ENCODE data around the gene PIP5K1C. TPM values are rescaled to one million over a fixed set of nuclear protein-coding genes. Genes with fewer than 3 reads are reported as not detected.
"Not testable (repeated sequence)": the region's sequence is repeated elsewhere in the genome, so short reads cannot be mapped to it uniquely, and the experiment has no call there.

PIP5K1C gene
- total RNA-seq, 1 donor from 2014 or later, result 15.1 TPM

DNA sequence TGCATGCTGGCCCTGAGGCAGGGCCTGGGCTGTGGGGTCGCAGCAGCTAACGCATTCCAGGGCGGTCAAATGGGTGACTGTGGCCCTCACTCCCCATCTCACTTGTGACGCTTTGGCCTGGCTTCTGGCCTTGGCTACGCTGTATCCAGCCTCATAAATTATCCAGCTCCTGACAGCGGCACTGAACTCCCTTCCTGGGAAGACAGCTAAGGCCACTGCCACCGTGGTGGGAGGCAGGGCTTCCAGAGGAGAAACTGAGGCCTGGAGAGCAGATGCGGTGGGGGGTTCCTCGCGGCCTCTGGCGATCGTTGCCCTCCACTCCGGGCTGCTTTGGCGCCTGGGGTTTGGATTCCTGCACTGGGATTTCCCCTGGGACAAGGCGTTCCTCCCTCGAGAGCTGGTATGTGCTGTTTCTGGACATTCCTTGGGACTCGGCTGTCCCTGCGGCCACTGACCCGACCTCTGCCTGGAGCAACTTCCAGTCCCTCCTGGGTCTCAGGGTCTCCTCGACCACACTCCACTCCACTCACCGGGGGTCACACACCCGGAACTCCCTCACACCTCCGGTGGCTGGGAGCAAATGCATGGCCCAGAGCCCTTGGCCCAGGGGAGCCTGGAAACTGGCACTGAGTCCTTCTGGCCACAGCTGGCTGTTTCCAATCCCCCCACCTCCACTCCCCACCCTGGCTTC lies 97.0 kb downstream of the PIP5K1C start:
- FAIRE-seq, result no peak
- DNase-seq (ENCODE audit: low spot score in 2 of 2), result no peak

DNA sequence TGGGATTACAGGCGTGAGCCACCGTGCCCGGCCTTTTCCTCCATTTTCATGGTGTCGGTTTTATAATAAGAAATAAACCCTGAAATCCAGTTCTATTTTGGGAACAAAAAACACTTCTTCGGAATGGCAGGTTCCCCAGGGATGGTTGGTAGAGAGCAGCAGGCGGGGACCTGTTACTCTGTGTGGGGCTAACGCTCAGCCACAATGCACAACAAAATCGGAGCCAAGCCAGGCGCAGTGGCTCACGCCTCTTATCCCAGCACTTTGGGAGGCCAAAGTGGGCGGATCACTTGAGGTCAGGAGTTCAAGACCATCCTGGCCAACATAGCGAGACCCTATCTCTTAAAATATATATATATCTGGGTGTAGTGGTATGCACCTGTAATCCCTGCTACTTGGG lies 99.2 kb downstream of the PIP5K1C start:
- DNase-seq (ENCODE audit: low spot score in 2 of 2) (no peak), FAIRE-seq (no peak)

DNA sequence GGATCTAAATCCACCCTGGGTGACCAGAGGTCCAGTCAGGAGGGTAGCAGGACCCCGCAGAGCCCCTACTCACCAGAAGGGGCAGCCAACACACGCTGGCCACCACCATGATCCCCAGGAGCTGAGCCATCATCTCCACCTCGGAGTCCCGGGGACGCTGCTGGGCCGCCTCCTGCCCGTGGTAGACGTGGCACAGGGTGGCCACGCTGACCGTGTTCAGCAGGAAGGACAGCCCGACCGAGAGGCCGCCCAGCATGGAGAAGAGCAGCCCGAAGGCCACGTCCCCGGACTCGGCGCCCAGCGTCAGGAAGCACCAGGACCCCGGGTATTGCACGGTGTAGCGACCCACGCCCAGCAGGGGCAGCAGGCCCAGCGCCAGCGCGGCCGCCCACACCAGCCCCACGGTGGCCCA lies 100.5 kb downstream of the PIP5K1C start:
- no peak for FAIRE-seq
- no peak for DNase-seq (ENCODE audit: low spot score in 2 of 2)

DNA sequence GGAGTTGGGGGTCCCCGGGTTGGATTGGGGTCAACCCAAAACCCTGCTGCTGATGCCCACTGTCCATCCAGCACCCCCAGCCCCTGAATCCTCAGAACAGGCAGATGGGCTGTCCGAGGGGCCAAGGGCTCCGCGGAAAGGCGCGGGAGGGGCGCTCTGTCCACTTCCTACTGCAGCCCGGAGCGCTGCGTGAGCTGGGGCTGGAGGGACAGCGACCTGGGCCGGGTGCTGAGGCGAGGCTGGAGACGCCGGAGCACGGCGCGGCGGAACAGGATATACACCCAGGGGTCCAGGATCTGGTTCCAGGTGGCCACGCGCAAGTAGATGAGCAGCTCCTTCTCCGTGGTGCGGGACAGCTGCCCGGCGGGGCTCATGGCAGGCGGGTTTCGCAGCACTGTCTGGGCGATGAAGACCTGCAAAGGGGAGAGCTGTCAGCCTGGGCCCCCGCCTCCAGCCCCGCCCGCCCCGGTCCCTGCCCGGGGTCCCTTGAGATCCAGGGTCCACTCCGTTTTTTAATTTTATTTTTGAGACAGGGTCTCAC lies 104.7 kb downstream of the PIP5K1C start:
- no peak for FAIRE-seq

DNA sequence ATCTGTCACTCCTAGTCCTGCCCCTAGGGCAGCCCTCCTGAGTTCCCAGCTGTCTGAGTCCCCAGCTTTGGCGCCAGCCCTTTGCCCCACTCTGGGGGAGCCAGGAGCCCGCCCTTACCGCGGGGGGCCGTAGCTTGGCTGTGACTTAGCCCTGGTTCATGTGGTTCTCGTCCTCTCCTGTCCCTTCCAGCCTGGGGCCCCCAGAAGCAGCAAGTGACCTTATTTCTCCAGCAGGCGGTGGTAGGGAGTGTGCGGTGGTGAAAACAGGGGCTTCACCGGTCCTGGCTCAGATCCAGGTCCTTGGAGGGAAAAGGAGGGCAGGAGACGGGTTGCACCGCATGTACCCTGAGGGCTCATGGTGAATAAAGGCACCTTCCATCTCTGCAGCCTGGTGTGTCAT lies 107.1 kb downstream of the PIP5K1C start:
- FAIRE-seq, result no peak
- no peak for DNase-seq (ENCODE audit: low spot score in 2 of 2)

More for the DNA sequence above, 104.7 kb downstream of the PIP5K1C start:
- DNase-seq (ENCODE audit: low spot score in 2 of 2), result no peak

DNA sequence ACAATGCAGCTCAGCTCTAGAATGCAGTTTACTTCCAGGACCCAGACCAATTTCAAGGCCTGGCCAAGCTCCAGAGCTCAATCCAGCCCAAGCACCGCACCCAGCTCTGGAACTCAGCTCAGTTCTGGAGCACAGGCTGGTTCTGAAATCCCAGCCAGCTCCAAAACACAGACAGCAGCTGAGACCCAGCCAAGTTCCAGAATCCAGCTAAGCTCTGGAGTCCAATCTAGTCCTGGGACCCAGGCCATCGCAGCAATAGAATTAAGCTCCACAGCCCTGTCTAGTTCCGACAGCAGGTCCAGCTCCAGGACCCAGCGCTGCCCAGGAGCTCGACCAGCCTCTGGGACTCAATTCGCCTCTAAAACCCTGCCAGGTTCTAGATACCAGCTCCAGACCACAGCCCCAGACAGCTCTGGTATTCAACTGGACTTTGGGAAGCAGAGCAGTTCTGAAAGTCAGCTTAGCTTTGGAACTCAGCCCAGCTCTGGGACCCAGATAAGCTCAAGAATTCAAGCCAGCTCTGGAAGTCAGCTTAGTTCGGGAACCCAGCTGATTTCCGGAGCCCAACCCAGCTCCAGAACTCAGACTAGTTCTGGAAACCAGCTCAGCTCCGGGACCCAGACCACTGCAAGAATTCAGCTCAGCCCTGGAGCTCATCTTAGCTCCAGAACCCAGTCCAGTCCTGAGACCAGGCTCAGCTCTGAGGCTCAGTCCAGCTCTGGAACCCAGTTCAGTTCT lies 108.2 kb downstream of the PIP5K1C start:
- no peak for FAIRE-seq
- no peak for DNase-seq (ENCODE audit: low spot score in 2 of 2)

DNA sequence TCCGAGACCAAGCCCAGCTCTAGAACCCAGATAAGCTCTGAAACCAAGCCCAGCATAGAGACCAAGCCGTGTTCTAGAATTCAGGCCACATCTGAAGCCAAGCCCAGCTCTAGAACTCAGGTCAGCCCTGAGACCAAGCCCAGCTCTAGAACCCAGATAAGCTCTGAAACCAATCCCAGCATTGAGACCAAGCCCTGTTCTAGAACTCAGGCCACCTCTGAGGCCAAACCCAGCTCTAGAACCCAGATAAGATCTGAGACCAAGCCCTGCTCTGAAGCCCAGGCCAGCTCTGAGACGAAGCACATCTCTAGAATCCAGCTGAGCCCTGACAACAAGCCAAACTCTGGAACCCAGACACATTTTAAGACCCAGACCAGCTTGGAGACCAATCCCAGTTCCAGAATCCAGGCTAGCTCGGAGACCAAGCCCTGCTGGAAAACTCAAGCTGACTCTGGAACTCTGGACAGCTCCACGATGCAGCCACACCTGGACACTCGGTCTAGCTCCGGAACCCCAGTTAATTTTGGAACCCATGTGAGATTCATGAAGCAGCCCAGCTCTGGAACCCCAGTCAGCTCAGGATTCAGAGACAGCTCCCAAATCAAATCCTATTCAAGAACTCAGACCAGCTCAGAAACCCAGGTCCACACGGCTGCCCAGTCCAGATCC lies 109.1 kb downstream of the PIP5K1C start:
- DNase-seq (ENCODE audit: low spot score in 2 of 2), result no peak
- FAIRE-seq, result no peak

DNA sequence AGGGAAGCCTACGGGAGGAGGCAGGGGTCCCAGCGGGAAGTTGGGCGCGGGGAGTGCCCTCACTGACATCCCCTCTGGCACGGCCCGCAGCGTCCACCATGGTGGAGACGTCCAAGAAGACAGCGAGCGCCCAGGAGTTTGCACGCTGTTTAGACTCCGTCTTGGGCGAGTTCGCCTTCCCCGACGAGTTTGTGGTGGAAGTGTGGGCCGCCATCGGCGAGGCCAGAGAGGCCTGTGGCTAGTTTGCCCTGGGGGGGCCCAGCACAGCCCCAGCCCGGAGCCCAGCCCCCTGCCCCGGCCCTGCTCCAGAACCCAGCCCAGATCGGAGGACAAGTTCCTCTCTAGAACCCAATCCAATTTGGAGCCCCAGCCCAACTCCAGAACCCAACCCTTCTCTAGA lies 110.3 kb downstream of the PIP5K1C start:
- DNase-seq (ENCODE audit: low spot score in 2 of 2), result no peak
- no peak for FAIRE-seq

DNA sequence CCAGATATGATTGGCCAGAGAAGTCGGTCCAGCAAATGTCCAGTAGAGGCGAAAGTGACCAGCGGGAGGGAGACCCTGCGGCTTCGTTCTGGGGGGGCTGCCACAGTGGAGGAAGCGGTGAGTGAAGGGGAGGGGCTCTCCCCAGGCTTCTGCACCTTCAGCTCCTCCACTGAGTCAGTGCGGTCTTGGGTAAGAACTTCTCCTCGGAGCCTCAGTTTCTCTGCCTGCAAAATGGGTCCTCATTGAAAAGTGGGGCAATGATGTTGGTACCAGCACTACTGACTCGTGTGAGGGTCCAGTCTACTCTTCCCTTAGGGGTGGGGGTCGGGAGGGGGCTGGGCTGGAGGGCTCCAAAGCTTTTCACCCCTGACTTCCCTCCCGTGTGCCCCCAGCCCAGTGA lies 110.8 kb downstream of the PIP5K1C start:
- FAIRE-seq (no peak), DNase-seq (ENCODE audit: low spot score in 2 of 2) (no peak)

DNA sequence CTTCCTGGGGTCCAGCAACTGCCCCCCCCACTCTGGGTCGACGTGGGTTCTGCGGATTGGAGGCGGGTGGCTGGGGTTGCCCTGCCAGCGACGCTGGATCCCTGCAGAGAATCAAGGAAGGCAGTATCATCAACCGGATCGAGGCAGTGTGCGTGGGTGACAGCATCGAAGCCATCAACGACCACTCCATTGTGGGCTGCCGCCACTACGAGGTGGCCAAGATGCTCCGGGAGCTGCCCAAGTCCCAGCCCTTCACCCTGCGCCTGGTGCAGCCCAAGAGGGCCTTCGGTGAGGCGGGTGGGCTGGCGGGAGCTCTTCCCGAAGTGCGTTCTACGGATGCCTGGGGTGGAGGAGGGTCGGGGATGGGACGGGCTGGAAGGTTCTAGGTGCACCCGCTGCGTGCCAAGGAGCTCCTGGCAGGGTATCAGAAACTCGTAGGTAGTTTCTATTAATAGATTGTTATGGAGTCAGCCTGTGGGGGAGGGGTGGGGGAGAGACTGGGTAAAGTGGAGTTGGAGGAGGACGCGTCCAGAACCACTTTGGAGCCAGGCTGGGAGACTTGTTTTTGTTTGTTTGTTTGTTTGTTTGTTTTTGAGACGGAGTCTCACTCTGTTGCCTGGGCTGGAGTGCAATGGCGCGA lies 113.4 kb downstream of the PIP5K1C start:
- FAIRE-seq (no peak), DNase-seq (ENCODE audit: low spot score in 2 of 2) (no peak)

DNA sequence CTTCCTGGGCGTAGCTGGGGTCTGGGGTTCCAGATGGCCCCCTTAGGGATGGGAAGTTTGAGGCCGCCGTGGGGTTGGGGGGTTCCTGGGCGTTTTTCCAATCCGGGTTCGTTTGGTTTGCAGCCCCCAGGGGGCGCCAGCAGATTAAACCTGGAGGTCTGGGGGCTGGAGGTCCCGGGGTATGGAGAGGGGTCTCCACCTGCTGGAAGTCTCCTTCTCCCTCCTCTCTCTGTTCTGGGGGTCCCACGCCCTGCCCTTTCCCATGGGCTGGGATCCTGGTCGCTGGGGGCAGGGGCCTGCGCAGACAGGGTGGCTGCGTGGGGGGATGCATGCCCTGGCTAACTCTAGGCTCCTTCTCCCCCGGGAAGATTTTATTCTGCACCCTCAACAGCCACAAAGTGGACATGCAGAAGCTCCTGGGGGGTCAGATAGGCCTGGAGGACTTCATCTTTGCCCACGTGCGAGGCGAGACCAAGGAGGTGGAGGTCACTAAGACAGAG lies 114.1 kb downstream of the PIP5K1C start:
- FAIRE-seq, result no peak
- DNase-seq (ENCODE audit: low spot score in 2 of 2), result no peak

DNA sequence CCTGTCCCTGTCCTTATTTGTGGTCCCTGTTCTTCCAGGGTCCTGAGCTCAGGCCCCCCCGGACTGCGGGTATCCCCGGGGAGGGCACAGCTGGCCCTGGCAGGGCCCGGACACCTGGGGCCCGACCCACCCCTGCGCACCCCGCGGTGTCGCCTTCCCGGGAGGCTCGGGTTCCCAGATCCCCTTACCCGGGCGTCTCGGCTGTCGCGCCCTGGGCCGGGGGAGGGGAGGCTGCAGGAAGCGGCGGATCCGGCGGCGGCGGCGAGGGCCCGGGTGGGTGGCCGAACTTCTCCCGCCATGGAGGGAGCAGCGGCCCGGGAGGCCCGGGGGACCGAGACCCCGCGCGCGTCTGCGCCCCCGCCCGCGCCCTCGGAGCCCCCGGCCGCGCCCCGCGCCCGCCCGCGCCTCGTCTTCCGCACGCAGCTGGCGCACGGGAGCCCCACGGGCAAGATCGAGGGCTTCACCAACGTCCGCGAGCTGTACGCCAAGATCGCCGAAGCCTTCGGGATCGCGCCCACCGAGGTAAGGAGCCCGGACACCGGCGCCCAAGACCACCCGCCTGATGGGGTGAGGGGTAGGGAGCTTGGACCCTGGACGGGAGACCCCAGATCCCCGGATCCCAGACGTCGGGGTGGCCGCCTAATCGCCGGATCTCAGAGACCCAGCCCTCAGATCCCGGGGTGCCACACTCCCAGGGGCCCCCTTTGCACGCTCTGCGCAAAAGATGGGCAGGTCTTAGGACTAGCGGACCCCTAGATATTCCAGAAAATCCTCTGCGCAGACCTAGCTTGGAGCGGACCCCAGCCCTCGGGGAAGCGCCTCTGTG lies 114.8 kb downstream of the PIP5K1C start, which contains the start of gene GIPC3:
Gene GIPC3 (plus strand): TSS at position 178 of the 826 bp plus-strand sequence. CDS start 120 bp downstream, at position 298.
- DNase-seq (ENCODE audit: low spot score in 2 of 2) (no peak), FAIRE-seq (no peak)

DNA sequence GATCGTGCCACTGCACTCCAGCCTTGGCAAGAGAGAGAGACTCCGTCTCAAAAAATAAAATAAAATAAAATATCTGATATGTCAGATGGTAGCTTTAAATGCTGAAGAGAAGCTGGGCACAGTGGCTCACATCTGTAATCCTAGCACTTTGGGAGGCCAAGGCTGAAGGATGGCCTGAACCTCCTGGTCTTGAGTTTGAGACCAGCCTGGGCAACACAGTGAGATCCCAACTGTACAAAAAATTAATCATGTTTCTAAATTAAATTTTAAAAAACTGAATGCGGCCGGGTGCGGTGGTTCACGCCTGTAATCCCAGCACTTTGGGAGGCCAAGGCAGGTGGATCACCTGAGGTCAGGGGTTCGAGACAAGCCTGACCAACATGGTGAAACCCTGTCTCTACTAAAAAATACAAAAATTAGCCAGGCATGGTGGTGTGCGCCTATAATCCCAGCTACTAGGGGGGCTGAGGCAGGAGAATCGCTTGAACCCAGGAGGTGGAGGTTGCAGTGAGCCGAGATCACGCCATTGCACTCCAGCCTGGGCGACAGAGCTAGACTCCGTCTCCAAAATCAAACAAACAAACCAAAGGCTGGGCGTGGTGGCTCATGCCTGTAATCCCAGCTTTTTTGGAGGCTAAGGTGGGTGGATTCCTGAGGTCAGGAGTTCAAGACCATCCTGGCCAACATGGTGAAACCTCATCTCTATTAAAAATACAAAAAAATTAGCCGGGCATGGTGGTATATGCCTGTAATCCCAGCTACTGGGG lies 116.0 kb downstream of the PIP5K1C start:
- FAIRE-seq; DNase-seq (ENCODE audit: low spot score in 2 of 2): not testable (repeated sequence)

DNA sequence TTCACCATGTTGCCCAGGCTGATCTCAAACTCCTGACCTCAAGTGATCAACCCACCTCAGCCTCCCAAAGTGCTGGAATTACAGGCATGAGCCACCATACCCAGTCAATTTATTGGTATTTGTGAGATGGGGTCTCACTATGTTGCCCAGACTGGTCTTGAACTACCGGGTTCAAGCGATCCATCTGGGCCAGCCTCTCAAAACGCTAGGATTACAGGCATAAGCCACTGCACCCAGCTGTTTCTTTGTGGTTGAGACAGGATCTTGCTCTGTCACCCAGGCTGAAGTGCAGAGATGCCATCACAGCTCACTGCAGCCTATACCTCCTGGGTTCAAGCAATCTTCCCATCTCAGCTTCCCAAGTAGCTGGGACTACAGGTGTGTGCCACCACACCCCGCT lies 118.5 kb downstream of the PIP5K1C start:
- DNase-seq (ENCODE audit: low spot score in 2 of 2); FAIRE-seq: not testable (repeated sequence)

Other genes starting within 250 kb of the PIP5K1C start
- not detected for gene SMIM24, start 219.9 kb downstream of the PIP5K1C start, total RNA-seq
- not detected for gene SMIM44, start 217.0 kb downstream of the PIP5K1C start, total RNA-seq
- 11.8 TPM for gene DOHH, start 199.8 kb downstream of the PIP5K1C start, total RNA-seq
- gene FZR1, start 194.2 kb downstream of the PIP5K1C start, total RNA-seq, result 31.0 TPM
- 0.41 TPM for gene TEKTIP1, start 161.3 kb downstream of the PIP5K1C start, total RNA-seq
- gene MFSD12, start 142.9 kb downstream of the PIP5K1C start, total RNA-seq, result 35.9 TPM
- 13.9 TPM for gene HMG20B, start 127.5 kb downstream of the PIP5K1C start, total RNA-seq
- under 0.01 TPM for gene GIPC3, start 115.0 kb downstream of the PIP5K1C start, total RNA-seq
- 0.41 TPM for gene TBXA2R, start 93.6 kb downstream of the PIP5K1C start, total RNA-seq
- gene CACTIN, start 73.7 kb downstream of the PIP5K1C start, total RNA-seq, result 21.6 TPM
- gene TJP3, start 7.9 kb upstream of the PIP5K1C start, total RNA-seq, result not detected
- 12.6 TPM for gene APBA3, start 61.2 kb upstream of the PIP5K1C start, total RNA-seq
- 21.6 TPM for gene MRPL54, start 62.2 kb upstream of the PIP5K1C start, total RNA-seq
- gene RAX2, start 71.8 kb upstream of the PIP5K1C start, total RNA-seq, result under 0.01 TPM
- gene MATK, start 85.9 kb upstream of the PIP5K1C start, total RNA-seq, result 15.5 TPM
- gene ZFR2, start 168.6 kb upstream of the PIP5K1C start, total RNA-seq, result 4.1 TPM
- gene ATCAY, start 180.2 kb upstream of the PIP5K1C start, total RNA-seq, result 86.0 TPM
- not detected for gene NMRK2, start 232.6 kb upstream of the PIP5K1C start, total RNA-seq